Sigmoid colon (tissue), 4 donors: ENCODE data around the gene CREB1.

Experiments used
- EP300 ChIP-seq, 4 donors: sonication (generic); formaldehyde crosslinking; IDR thresholded peaks; one replicate each; pipeline ENCODE4 v1.6.1; 2017; ENCODE audit warnings: antibody characterized with exemption in 4 of 4
- POLR2A ChIP-seq, 2 donors: fragments of 450-650 bp; IDR thresholded peaks; one replicate each; pipeline ENCODE4 v1.6.1; 2016; ENCODE audit warnings: antibody characterized with exemption in 2 of 2, mild to moderate bottlenecking in 2 of 2, moderate library complexity in 2 of 2
- TF ChIP-seq, protein P1 (sequence below), 4 experiments: fragments of 450-650 bp in 3 of 4; fragments of 200-600 bp in 1 of 4; IDR thresholded peaks; one replicate each; pipeline ENCODE4 v1.5.1; 2016 to 2019; ENCODE audit warnings: antibody characterized with exemption in 4 of 4, mild to moderate bottlenecking in 3 of 4, moderate library complexity in 2 of 4

DNA sequence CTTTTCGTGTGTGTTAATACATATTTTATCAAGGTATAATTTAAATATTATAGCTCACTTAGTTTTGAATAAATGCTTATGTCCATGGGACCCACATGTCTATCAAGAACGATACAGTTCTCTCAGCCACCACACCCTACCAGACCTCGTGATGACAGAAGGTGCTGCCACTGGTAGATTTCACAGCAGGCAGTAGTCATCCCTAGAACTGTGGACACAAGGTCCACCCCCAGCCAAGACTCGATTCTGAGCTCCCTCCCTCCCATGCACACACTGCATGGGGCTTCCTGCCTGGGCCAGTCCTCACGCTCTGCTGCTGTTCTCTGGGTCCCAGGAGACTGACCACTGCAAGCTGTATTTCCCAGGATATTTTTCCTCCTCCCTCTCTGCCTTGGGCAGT, 26.5 kb upstream of the CREB1 start:
- TF ChIP-seq POLR2A (IDR thresholded peaks at IDR 0.05) (no peak), EP300 (IDR thresholded peaks at IDR 0.05) (no peak)
- TF ChIP-seq, protein P1, sequence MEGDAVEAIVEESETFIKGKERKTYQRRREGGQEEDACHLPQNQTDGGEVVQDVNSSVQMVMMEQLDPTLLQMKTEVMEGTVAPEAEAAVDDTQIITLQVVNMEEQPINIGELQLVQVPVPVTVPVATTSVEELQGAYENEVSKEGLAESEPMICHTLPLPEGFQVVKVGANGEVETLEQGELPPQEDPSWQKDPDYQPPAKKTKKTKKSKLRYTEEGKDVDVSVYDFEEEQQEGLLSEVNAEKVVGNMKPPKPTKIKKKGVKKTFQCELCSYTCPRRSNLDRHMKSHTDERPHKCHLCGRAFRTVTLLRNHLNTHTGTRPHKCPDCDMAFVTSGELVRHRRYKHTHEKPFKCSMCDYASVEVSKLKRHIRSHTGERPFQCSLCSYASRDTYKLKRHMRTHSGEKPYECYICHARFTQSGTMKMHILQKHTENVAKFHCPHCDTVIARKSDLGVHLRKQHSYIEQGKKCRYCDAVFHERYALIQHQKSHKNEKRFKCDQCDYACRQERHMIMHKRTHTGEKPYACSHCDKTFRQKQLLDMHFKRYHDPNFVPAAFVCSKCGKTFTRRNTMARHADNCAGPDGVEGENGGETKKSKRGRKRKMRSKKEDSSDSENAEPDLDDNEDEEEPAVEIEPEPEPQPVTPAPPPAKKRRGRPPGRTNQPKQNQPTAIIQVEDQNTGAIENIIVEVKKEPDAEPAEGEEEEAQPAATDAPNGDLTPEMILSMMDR (IDR thresholded peaks at IDR 0.05): no peak
